Astrocyte (in vitro differentiated cells and primary cell): ENCODE results near the gene ZFP30.

Experiments used
- CTCF ChIP-seq: IDR thresholded peaks from 2 replicates; pipeline ENCODE4 v1.5.1; 2011; ENCODE audit warnings: low read depth, mild to moderate bottlenecking, inconsistent platforms, low read length, moderate library complexity; ENCODE audit not compliant: insufficient read depth
- EZH2 ChIP-seq: IDR thresholded peaks from 2 replicates; pipeline ENCODE4 v1.6.1; 2012; ENCODE audit warnings: mild to moderate bottlenecking, low read length, inconsistent platforms; ENCODE audit not compliant: insufficient read depth

- TF ChIP-seq CTCF (no peak), EZH2 (no peak)
These were observed 61.3 kb downstream of the ZFP30 start for GRCh38 chr19:37593996-37594303.
